Activated CD4-positive, alpha-beta memory T cell treated with anti-CD3 and anti-CD28 coated beads, Interleukin-2, amount 10 ng/mL, durations not matched to agents 7 days and 5 days (primary cell): ENCODE data around the gene TMX2. TPM values are rescaled to one million over a fixed set of nuclear protein-coding genes. Genes with fewer than 3 reads are reported as not detected.
"Not testable (repeated sequence)": the region's sequence is repeated elsewhere in the genome, so short reads cannot be mapped to it uniquely, and the experiment has no call there.

Source experiments
- CTCF ChIA-PET: fragments of 350-600 bp; sonication (Branson Sonifier 250); formaldehyde crosslinking; loops from one replicate; lab custom pipeline; 2021; ENCODE audit warnings: antibody characterized with exemption, inconsistent platforms; lab: Charles Lee
- POLR2A ChIA-PET: fragments of 350-600 bp; sonication (Branson Sonifier 250); formaldehyde crosslinking; loops from one replicate; lab custom pipeline; 2021; ENCODE audit warnings: antibody characterized with exemption; lab: Charles Lee
- DNase-seq: peaks from one replicate; pipeline ENCODE4 v3.0.0-alpha.2; 2020
- H3K27ac Mint-ChIP-seq: one replicate; pipeline ENCODE4 v1.8.0; 2021; ENCODE audit warnings: mild to moderate bottlenecking, mixed read lengths
- H3K27me3 Mint-ChIP-seq: one replicate; pipeline ENCODE4 v1.8.0; 2021; ENCODE audit warnings: mixed read lengths
- H3K36me3 Mint-ChIP-seq: one replicate; pipeline ENCODE4 v1.8.0; 2021; ENCODE audit warnings: low read depth, mixed read lengths
- H3K4me1 Mint-ChIP-seq: one replicate; pipeline ENCODE4 v1.8.0; 2021; ENCODE audit warnings: mixed read lengths
- H3K4me3 Mint-ChIP-seq: one replicate; pipeline ENCODE4 v1.8.0; 2021; ENCODE audit warnings: mild to moderate bottlenecking, mixed read lengths
- H3K9me3 Mint-ChIP-seq: one replicate; pipeline ENCODE4 v1.8.0; 2021; ENCODE audit warnings: mixed read lengths
- total RNA-seq, 2 experiments: library from RNA; stranded (reverse); gene quantifications; one replicate each; pipeline ENCODE4 v1.2.3, GENCODE V29; 2021

TMX2 gene
- total RNA-seq, 2 experiments from 2014 or later = 47.0 to 53.6 TPM

GRCh38 chr11:57690474-57690873 is 21.9 kb upstream of the TMX2 start:
- H3K9me3 Mint-ChIP-seq, POLR2A ChIA-PET, H3K4me1 Mint-ChIP-seq, DNase-seq, H3K27me3 Mint-ChIP-seq, H3K4me3 Mint-ChIP-seq, H3K27ac Mint-ChIP-seq, CTCF ChIA-PET: not testable (repeated sequence)
- H3K36me3 Mint-ChIP-seq = peaks cover 53% of the 10 kb centered on the region

GRCh38 chr11:57698843-57699365 is 13.5 kb upstream of the TMX2 start:
- Mint-ChIP-seq H3K36me3 (peaks cover 59% of the 10 kb centered on the region), H3K4me1 (no peaks in the 10 kb centered on the region), H3K27me3 (no peaks in the 10 kb centered on the region), H3K4me3 (no peak overlapping the region), H3K27ac (no peak overlapping the region), H3K9me3 (no peaks in the 10 kb centered on the region)
- no peak for DNase-seq
- POLR2A ChIA-PET = interaction anchor here (1.0 to 1.2 kb wide), 3 partner anchors 11 to 15 kb away, joined by 3 to 6 read pairs (median 4); partner anchors contain the start of genes MED19 and TMX2
- CTCF ChIA-PET = interaction anchor here (1.8 kb wide), 1 partner anchor 101 kb away, joined by 5 read pairs; no protein-coding TSS in a partner anchor

GRCh38 chr11:57699813-57700212 is 12.6 kb upstream of the TMX2 start:
- no peaks in the 10 kb centered on the region for H3K4me1 Mint-ChIP-seq
- CTCF ChIA-PET = interaction anchor here (1.8 kb wide), 1 partner anchor 100 kb away, joined by 5 read pairs; no protein-coding TSS in a partner anchor
- H3K4me3 Mint-ChIP-seq = no peak overlapping the region
- H3K36me3 Mint-ChIP-seq = peaks cover 65% of the 10 kb centered on the region
- no peaks in the 10 kb centered on the region for H3K9me3 Mint-ChIP-seq
- H3K27ac Mint-ChIP-seq = no peak overlapping the region
- POLR2A ChIA-PET = interaction anchor here (1.0 kb wide), 1 partner anchor 12 kb away, joined by 6 read pairs; the partner anchor contains the start of genes MED19 and TMX2
- H3K27me3 Mint-ChIP-seq = no peaks in the 10 kb centered on the region
- DNase-seq = no peak

- peaks cover 64% of the 10 kb centered on the region for H3K36me3 Mint-ChIP-seq
- CTCF ChIA-PET = interaction anchor here (1.8 kb wide), 1 partner anchor 100 kb away, joined by 5 read pairs; no protein-coding TSS in a partner anchor
- H3K4me1 Mint-ChIP-seq = no peaks in the 10 kb centered on the region
- POLR2A ChIA-PET = no interaction called here
- no peaks in the 10 kb centered on the region for H3K9me3 Mint-ChIP-seq
- H3K27me3 Mint-ChIP-seq = no peaks in the 10 kb centered on the region
- no peak overlapping the region for H3K27ac Mint-ChIP-seq
- no peak for DNase-seq
- no peak overlapping the region for H3K4me3 Mint-ChIP-seq
Measured at GRCh38 chr11:57700425-57700824, 12.0 kb upstream of the TMX2 start.

- POLR2A ChIA-PET = interaction anchor here (1.5 kb wide), 1 partner anchor 8 kb away, joined by 6 read pairs; the partner anchor contains the start of genes MED19 and TMX2
- no peak for DNase-seq
- no peak overlapping the region for H3K27ac Mint-ChIP-seq
- H3K36me3 Mint-ChIP-seq = peaks cover 57% of the 10 kb centered on the region
- CTCF ChIA-PET = interaction anchor here (0.8 to 1.4 kb wide), 2 partner anchors 63 to 97 kb away, joined by 3 to 5 read pairs; no protein-coding TSS in a partner anchor
- H3K9me3 Mint-ChIP-seq = no peaks in the 10 kb centered on the region
- H3K4me1 Mint-ChIP-seq = peaks cover 5% of the 10 kb centered on the region
- H3K4me3 Mint-ChIP-seq = no peak overlapping the region
- no peaks in the 10 kb centered on the region for H3K27me3 Mint-ChIP-seq
Measured at GRCh38 chr11:57703341-57703740, 9.1 kb upstream of the TMX2 start.

- no peak overlapping the region for H3K4me3 Mint-ChIP-seq
- H3K9me3 Mint-ChIP-seq = no peaks in the 10 kb centered on the region
- ChIA-PET CTCF (interaction anchor here (0.7 to 1.4 kb wide), 2 partner anchors 9 to 64 kb away, joined by 3 to 5 read pairs; no protein-coding TSS in a partner anchor), POLR2A (no interaction called here)
- H3K36me3 Mint-ChIP-seq = peaks cover 46% of the 10 kb centered on the region
- no peak overlapping the region for H3K27ac Mint-ChIP-seq
- DNase-seq = no peak
- peaks cover 20% of the 10 kb centered on the region for H3K4me1 Mint-ChIP-seq
- no peaks in the 10 kb centered on the region for H3K27me3 Mint-ChIP-seq
Measured at GRCh38 chr11:57704932-57705331, 7.5 kb upstream of the TMX2 start.

GRCh38 chr11:57705432-57705831 is 7.0 kb upstream of the TMX2 start:
- not testable (repeated sequence) for H3K9me3 Mint-ChIP-seq, H3K27ac Mint-ChIP-seq, DNase-seq, H3K27me3 Mint-ChIP-seq, H3K4me3 Mint-ChIP-seq
- Mint-ChIP-seq H3K4me1 (peaks cover 24% of the 10 kb centered on the region), H3K36me3 (peaks cover 44% of the 10 kb centered on the region)
- CTCF ChIA-PET = interaction anchor here (0.9 to 1.8 kb wide), 2 partner anchors 9 to 95 kb away, joined by 3 to 6 read pairs; no protein-coding TSS in a partner anchor
- POLR2A ChIA-PET = interaction anchor here (0.8 to 1.5 kb wide), 3 partner anchors 9 to 95 kb away, joined by 3 to 4 read pairs (median 3); no protein-coding TSS in a partner anchor

GRCh38 chr11:57709802-57710367 is 2.5 kb upstream of the TMX2 start:
- Mint-ChIP-seq H3K9me3 (no peaks in the 10 kb centered on the region), H3K27me3 (no peaks in the 10 kb centered on the region), H3K27ac (peak overlapping the region; percentile 7), H3K4me1 (peaks cover 57% of the 10 kb centered on the region), H3K36me3 (peaks cover 29% of the 10 kb centered on the region), H3K4me3 (no peak overlapping the region)
- no peak for DNase-seq
- ChIA-PET POLR2A (interaction anchor here (0.8 to 6.8 kb wide), 7 partner anchors 10 to 91 kb away, joined by 3 to 54 read pairs (median 4); partner anchors contain the start of genes BTBD18 and SELENOH), CTCF (interaction anchor here (0.6 to 4.1 kb wide), 4 partner anchors 20 to 918 kb away, joined by 3 to 20 read pairs (median 4); no protein-coding TSS in a partner anchor)

GRCh38 chr11:57711414-57712255 is 758 bp upstream of the TMX2 start, which contains the start of gene MED19:
Gene MED19, minus strand, starts transcription at chr11:57712215. Its CDS starts 36 bp downstream, at chr11:57712179.
- Mint-ChIP-seq H3K27ac (peak within 1 kb of the TSS; percentile 90), H3K4me1 (peaks cover 59% of the 10 kb centered on the region), H3K27me3 (no peaks in the 10 kb centered on the region), H3K4me3 (peak within 1 kb of the TSS; percentile 98), H3K36me3 (peaks cover 22% of the 10 kb centered on the region), H3K9me3 (no peaks in the 10 kb centered on the region)
- POLR2A ChIA-PET = interaction anchor here (1.0 to 6.8 kb wide), 13 partner anchors 9 to 376 kb away, joined by 3 to 54 read pairs (median 4); partner anchors contain the start of genes CLP1, SELENOH, SSRP1 and TIMM10
- CTCF ChIA-PET = interaction anchor here (0.7 to 4.1 kb wide), 6 partner anchors 58 to 185 kb away, joined by 3 to 20 read pairs (median 4); partner anchors contain the start of gene UBE2L6
- DNase-seq = peak; percentile 81

GRCh38 chr11:57713835-57714234 is 1.4 kb downstream of the TMX2 start:
- H3K27ac Mint-ChIP-seq = peak overlapping the region; percentile 2
- peaks cover 50% of the 10 kb centered on the region for H3K4me1 Mint-ChIP-seq
- H3K27me3 Mint-ChIP-seq = no peaks in the 10 kb centered on the region
- H3K36me3 Mint-ChIP-seq = peaks cover 21% of the 10 kb centered on the region
- H3K4me3 Mint-ChIP-seq = peak overlapping the region; percentile 98
- no peaks in the 10 kb centered on the region for H3K9me3 Mint-ChIP-seq
- ChIA-PET CTCF (interaction anchor here (0.8 to 2.0 kb wide), 11 partner anchors 9 to 255 kb away, joined by 3 to 16 read pairs (median 3); partner anchors contain the start of genes BTBD18, SELENOH and UBE2L6), POLR2A (interaction anchor here (1.1 to 6.8 kb wide), 4 partner anchors 15 to 87 kb away, joined by 4 to 54 read pairs (median 5); partner anchors contain the start of gene SELENOH)
- DNase-seq = no peak

GRCh38 chr11:57716726-57717125 is 4.3 kb downstream of the TMX2 start:
- H3K4me1 Mint-ChIP-seq = peaks cover 23% of the 10 kb centered on the region
- H3K9me3 Mint-ChIP-seq, CTCF ChIA-PET, H3K27ac Mint-ChIP-seq, H3K4me3 Mint-ChIP-seq, POLR2A ChIA-PET, H3K27me3 Mint-ChIP-seq, DNase-seq: not testable (repeated sequence)
- peaks cover 27% of the 10 kb centered on the region for H3K36me3 Mint-ChIP-seq

- no peak overlapping the region for H3K27ac Mint-ChIP-seq
Measured at GRCh38 chr11:57727185-57727584, 14.8 kb downstream of the TMX2 start.

More at GRCh38 chr11:57727185-57727584, 14.8 kb downstream of the TMX2 start:
- peaks cover 8% of the 10 kb centered on the region for H3K4me1 Mint-ChIP-seq
- POLR2A ChIA-PET = interaction anchor here (3.5 kb wide), 1 partner anchor 14 kb away, joined by 15 read pairs; the partner anchor contains the start of gene SELENOH
- CTCF ChIA-PET = interaction anchor here (2.7 kb wide), 1 partner anchor 74 kb away, joined by 14 read pairs; no protein-coding TSS in a partner anchor
- no peaks in the 10 kb centered on the region for H3K9me3 Mint-ChIP-seq
- H3K36me3 Mint-ChIP-seq = peaks cover 2% of the 10 kb centered on the region
- no peak overlapping the region for H3K4me3 Mint-ChIP-seq
- no peak for DNase-seq
- H3K27me3 Mint-ChIP-seq = no peaks in the 10 kb centered on the region
